Central memory CD8-positive, alpha-beta T cell (primary cell): Measurements from ENCODE around the gene SLC23A1.

Experiments used
- ATAC-seq: fragments of 150-1000 bp; cut with Tn5 transposase; replicated peaks from 2 replicates; pipeline ENCODE4 v1.10.0; 2022; ENCODE audit warnings: mild to moderate bottlenecking, moderate FRiP score, moderate number of reproducible peaks; ENCODE audit not compliant: poor library complexity, severe bottlenecking; ENCODE audit errors: extremely low read depth
- DNase-seq, 2 donors: peaks; one replicate each; pipeline ENCODE4 v3.0.0; 2021; ENCODE audit warnings: low spot score in 2 of 2
- H3K27ac Mint-ChIP-seq: one replicate; pipeline ENCODE4 v1.8.0; 2022; ENCODE audit warnings: low read depth, mild to moderate bottlenecking, moderate library complexity, mixed read lengths
- H3K27me3 Mint-ChIP-seq: one replicate; pipeline ENCODE4 v1.8.0; 2022; ENCODE audit warnings: mixed read lengths
- H3K36me3 Mint-ChIP-seq: one replicate; pipeline ENCODE4 v1.8.0; 2022; ENCODE audit warnings: mild to moderate bottlenecking, moderate library complexity, mixed read lengths; ENCODE audit not compliant: insufficient read depth
- H3K4me1 Mint-ChIP-seq: one replicate; pipeline ENCODE4 v1.8.0; 2022; ENCODE audit warnings: mixed read lengths
- H3K4me3 Mint-ChIP-seq: one replicate; pipeline ENCODE4 v1.8.0; 2022; ENCODE audit warnings: mild to moderate bottlenecking, moderate library complexity, mixed read lengths
- H3K9me3 Mint-ChIP-seq: one replicate; pipeline ENCODE4 v1.8.0; 2022; ENCODE audit warnings: mixed read lengths

Gene SLC23A1

GRCh38 chr5:139341187-139341688 lies 41.9 kb downstream of the SLC23A1 start:
- Mint-ChIP-seq H3K4me3 (peak overlapping the region; percentile 95), H3K27ac (peak overlapping the region; percentile 98), H3K4me1 (peaks cover 55% of the 10 kb centered on the region), H3K36me3 (peaks cover 30% of the 10 kb centered on the region), H3K27me3 (no peaks in the 10 kb centered on the region), H3K9me3 (no peaks in the 10 kb centered on the region)
- no peak for ATAC-seq
- DNase-seq = no peak

GRCh38 chr5:139340051-139340450 lies 43.0 kb downstream of the SLC23A1 start:
- no peak for ATAC-seq
- no peak overlapping the region for H3K4me3 Mint-ChIP-seq

DNA sequence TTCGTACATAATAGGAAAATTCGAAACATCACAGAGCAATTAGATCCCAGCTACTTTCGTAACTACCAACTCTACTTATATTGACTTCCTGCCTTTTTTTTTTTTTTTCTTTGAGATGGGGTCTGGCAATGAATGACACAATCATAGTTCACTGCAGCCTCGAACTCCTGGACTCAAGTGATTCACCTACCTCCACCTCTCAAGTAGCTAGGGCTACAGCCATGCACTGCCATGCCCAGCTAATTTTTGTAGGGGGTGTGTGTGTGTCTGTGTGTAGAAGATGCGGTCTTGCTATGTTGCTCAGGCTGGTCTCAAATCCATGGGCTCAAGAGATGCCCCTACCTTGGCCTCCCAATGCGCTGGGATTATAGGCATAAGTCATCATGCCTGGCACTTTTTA lies 47.3 kb downstream of the SLC23A1 start:
- no peak overlapping the region for H3K4me3 Mint-ChIP-seq
- H3K4me1 Mint-ChIP-seq = peaks cover 11% of the 10 kb centered on the region
- ATAC-seq (peak; percentile 20), DNase-seq (no peak)
- no peak overlapping the region for H3K27ac Mint-ChIP-seq
- H3K27me3 Mint-ChIP-seq = no peaks in the 10 kb centered on the region
- no peaks in the 10 kb centered on the region for H3K9me3 Mint-ChIP-seq
- peaks cover 35% of the 10 kb centered on the region for H3K36me3 Mint-ChIP-seq

More at GRCh38 chr5:139340051-139340450, 43.0 kb downstream of the SLC23A1 start:
- Mint-ChIP-seq H3K9me3 (no peaks in the 10 kb centered on the region), H3K27me3 (no peaks in the 10 kb centered on the region), H3K4me1 (peaks cover 47% of the 10 kb centered on the region), H3K27ac (no peak overlapping the region), H3K36me3 (peaks cover 30% of the 10 kb centered on the region)
- no peak for DNase-seq
